HG02981 (cell line): ENCODE measurements around the gene FAM117B.
"Not testable (repeated sequence)": the region's sequence is repeated elsewhere in the genome, so short reads cannot be mapped to it uniquely, and the experiment has no call there.

Experiments used
- ATAC-seq: cut with Tn5 transposase; IDR thresholded peaks from one replicate; pipeline ENCODE4 v1.9.1; 2021; ENCODE audit warnings: mild to moderate bottlenecking, moderate library complexity; ENCODE audit not compliant: unreplicated experiment

FAM117B gene

DNA sequence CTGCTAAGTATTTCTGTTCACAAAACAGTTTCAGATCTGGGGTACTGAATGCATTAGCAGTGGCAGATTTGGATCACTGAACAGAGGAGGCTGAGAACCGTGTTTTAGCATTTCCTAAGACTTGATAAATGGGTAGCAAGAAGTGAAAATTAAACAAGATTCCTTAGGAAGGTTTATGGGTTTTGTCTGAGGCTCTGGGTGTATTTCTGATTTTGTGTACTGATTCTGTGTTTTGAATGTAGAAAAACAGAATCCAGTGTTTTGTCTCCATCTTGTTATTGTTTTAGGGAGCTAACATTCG, 1.4 kb downstream of the FAM117B start:
- no peak for ATAC-seq

- no peak for ATAC-seq
Observed at GRCh38 chr2:202638721-202639120, 4.0 kb downstream of the FAM117B start.

- no peak for ATAC-seq
Observed at GRCh38 chr2:202639231-202639630, 4.5 kb downstream of the FAM117B start.

DNA sequence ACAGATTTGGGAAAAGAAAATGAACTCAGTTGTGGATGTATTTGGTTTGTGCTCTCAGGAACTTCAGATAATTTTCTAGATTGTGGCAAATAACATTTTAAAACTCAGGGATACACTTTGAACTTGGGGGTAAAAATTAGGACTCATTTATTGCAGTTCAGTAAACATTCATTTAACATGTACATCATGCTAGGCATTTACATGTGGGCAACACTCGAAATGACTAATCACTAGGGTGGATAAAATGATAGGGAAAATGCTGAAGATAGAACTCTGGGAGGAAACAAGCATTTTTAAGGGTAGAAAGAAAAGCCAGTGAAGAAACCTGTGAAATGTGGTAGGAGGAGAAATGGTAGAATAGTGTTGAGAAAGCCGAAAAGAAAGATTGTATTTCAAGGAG, 7.8 kb downstream of the FAM117B start:
- ATAC-seq = no peak

- ATAC-seq = no peak
Observed at GRCh38 chr2:202643012-202643858, 8.5 kb downstream of the FAM117B start.

GRCh38 chr2:202652119-202652518, 17.4 kb downstream of the FAM117B start:
- ATAC-seq = no peak

- ATAC-seq = no peak
Observed at GRCh38 chr2:202653890-202654289, 19.1 kb downstream of the FAM117B start.

DNA sequence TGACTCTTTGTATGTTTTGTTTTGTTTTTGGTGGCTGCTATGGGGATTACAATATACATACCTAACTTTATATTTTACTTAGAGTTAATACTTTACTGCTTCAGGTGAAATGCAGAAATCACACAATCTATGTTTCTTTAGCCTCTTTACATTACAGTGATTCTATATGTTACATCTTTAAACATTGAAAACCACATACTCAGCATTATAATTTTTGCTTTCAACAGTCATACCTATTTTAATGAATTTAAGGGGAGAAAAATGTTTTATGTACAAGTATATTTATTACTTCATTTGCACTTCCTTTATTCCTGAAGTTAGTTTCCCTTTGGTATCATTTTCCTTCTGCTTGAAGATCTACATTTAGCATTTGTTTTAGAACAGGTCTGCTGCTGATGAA, 23.1 kb downstream of the FAM117B start:
- no peak for ATAC-seq

- no peak for ATAC-seq
Observed at GRCh38 chr2:202660796-202661195, 26.0 kb downstream of the FAM117B start.

GRCh38 chr2:202669841-202670240, 35.1 kb downstream of the FAM117B start:
- ATAC-seq = no peak

- no peak for ATAC-seq
Observed at GRCh38 chr2:202671317-202672035, 36.7 kb downstream of the FAM117B start.

DNA sequence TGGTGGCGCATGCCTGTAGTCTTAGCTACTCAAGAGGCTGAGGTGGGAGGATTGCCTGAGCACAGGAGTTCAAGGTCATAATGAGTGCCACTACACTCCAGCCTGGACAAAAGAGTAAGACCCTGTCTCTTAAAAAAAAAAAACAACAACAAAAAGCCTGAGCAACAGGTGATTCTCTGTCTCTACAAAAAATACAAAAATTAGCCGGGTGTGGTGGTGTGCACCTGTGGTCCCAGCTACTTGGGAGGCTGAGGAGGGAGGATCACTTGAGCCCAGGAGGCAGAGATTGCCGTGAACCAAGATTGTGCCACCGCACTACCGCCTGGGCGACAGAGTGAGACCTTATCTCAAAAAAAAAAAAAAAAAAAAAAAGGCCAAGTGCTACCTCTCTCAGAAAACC, 40.3 kb downstream of the FAM117B start:
- ATAC-seq = not testable (repeated sequence)

- ATAC-seq = no peak
Observed at GRCh38 chr2:202679980-202680379, 45.2 kb downstream of the FAM117B start.

DNA sequence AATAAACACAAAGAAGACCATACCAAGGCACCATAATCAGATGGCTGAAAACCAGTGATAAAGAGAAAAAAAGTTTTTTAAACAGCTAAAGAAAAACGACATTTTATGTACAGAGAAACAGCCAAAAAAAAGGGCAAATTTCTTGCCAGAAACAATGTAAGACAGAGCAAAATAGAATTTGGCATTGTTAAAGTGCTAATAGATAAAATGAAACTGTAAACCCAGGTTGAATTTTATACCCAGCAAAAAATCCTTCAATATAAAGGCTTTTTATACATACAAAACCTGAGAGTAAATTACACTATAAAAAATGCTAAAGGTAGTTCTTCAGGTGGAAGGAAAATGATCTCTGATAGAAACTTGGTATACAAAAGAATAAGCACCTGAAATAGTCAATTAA, 45.7 kb downstream of the FAM117B start:
- ATAC-seq = no peak

GRCh38 chr2:202681688-202682205, 47.0 kb downstream of the FAM117B start:
- no peak for ATAC-seq

DNA sequence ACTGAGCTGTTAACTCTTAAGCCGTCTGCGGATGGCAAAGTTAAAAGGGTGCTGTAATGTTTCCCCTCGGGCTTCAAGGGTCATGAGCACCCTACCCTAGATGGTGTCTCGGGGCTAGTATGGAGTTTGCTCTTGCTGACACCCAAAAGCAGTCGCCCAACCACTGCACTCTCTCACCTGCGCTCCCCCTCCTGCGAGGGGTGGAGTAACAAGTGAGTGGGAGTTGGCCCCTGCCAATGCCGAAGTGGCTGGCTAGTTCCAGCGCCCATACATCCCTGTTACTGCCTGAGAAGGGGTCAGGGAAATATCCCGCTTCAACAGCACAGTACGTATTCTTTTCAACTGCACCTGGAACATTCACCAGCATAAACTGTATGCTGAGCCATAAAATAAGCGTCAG, 47.5 kb downstream of the FAM117B start:
- no peak for ATAC-seq

DNA sequence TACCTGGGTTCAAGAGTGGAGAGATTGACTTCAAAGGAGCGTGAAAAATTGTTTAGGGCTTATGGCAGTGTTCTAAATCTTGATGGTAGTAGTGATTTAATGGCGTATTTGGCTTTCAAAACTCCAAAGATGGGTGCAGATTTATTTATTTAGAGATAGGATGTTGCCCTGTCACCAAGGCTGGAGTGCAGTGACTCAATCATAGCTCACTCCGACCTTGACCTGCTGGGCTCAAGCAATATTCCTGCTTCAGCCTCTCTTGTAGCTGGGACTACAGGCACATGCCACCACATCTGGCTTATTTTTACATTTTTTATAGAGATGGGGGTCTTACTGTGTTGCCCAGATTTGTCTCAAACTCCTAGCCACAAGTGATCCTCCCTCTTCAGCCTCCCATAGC, 52.5 kb downstream of the FAM117B start:
- no peak for ATAC-seq

DNA sequence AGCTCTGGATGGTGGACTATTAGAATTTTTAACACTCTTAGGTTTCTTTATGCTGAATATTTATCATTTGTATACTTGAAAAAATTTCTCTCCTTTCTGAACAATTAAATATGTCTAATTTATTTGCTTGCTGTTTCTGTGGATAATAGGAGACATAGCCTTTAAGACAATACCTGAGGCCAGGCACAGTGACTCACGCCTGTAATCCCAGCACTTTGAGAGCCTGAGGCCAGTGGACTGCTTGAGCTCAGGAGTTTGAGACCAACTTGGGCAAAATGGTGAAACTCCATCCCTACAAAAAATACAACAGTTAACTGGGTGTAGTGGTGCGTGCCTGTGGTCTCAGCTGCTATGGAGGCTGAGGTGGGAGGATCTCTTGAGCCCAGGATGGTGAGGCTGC, 54.7 kb downstream of the FAM117B start:
- ATAC-seq = no peak

- no peak for ATAC-seq
Observed at GRCh38 chr2:202689898-202690297, 55.1 kb downstream of the FAM117B start.

DNA sequence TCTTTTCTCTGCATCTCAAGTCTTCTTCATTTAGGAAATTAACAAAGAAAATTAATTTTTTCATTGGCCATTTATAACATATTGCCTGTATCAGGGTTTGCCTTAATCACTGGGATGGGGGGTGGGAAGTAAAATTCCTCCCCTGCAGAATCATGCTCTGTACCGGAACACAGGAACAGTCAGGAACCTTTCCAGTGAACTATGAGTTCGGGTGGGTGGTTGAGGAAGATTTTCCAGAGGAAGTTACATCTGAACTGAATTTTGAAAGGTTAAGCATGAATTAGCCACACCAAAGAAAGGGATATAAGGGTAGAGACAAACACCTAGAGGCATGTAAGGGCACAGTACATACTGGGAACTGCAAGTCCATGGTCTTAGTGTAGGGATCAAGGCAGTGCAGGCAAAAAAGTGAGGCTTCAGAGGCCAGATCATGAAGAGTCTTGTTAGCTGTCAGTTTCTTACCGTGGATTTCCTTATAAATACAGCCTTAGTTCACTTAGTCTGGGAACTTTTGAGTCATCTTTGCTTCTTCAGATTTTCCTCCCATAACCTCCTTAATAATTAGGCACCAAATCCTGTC, 55.6 kb downstream of the FAM117B start:
- ATAC-seq = no peak

DNA sequence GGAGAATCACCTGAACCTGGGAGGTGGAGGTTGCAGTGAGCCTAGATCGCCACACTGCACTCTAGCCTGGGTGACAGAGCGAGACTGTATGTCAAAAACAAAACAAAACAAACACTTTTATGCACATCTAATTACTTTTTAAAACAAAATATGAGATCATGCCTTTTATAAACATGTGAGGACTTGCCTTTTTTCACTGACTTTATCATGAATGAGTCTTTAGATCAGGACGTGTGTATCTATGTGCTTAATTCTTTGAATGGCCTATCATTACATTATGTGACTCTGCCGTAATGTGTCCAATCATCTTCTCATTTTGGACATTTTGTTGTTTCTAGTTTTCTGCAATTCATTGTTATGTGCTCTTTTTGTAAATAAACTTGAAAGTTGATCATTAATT, 58.7 kb downstream of the FAM117B start:
- ATAC-seq = no peak

GRCh38 chr2:202695166-202695565, 60.4 kb downstream of the FAM117B start:
- ATAC-seq = no peak
